IPS-NIHi7 (cell line): ENCODE data around the gene CLCN2.

Experiments
- DNase-seq: peaks from one replicate; pipeline ENCODE4 v3.0.0; 2012; ENCODE audit warnings: mixed read lengths; ENCODE audit errors: extremely low spot score

CLCN2 gene

DNA sequence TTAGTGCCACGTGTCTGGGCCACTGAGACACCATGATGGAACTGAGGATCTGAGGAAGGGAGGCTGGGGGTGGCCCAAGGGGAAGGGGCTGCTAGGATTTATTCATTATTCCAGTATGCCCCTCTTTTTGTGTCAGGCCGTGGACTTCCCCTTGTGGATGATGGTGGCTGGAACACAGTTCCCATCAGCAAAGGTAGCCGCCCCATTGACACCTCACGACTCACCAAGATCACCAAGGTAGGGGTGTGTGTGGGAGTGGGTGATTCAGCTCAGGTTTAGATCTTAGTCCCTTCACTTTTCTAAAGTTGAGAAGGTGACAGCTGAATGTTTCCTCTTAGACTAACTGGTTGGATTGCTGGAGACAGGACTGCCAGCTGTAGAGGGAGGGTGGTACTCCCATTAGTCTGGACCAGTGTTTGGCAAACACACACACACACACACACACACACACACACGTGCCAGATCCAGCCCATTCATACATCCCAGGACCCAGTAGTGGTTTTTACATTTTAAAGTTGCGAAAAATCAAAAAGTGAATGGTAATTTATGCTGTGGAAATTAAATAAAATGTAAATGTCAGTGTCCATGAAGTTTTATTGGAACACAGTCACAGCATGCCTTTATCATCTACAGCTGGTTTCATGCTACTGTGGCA lies 35.6 kb downstream of the CLCN2 start:
- DNase-seq: no peak

DNA sequence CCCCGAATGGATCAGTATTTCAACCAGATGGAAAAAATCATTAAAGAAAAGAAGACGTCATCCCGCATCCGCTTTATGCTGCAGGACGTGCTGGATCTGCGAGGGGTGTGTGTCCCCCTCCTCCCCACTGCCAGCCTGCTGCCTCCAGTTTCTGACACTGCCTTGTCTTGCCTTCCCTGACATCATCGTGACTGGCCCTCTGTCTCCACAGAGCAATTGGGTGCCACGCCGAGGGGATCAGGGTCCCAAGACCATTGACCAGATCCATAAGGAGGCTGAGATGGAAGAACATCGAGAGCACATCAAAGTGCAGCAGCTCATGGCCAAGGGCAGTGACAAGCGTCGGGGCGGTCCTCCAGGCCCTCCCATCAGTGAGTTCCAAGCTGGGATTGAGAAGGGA lies 36.1 kb downstream of the CLCN2 start:
- no peak for DNase-seq

DNA sequence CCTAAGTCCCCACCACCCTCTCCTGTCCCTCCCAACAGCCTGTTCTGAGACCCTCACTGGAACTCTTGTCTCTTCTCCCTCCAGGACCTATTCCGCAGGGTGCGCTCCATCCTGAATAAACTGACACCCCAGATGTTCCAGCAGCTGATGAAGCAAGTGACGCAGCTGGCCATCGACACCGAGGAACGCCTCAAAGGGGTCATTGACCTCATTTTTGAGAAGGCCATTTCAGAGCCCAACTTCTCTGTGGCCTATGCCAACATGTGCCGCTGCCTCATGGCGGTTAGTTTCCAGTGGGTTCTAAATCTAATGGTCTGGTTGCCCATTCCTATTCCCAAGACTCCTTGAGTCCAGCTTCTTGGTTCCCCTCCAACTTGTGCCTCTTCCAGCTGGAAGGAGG lies 37.7 kb downstream of the CLCN2 start:
- no peak for DNase-seq

GRCh38 chr3:184322731-184323487 lies 38.5 kb downstream of the CLCN2 start:
- no peak for DNase-seq

GRCh38 chr3:184321666-184322065 lies 39.7 kb downstream of the CLCN2 start:
- no peak for DNase-seq

DNA sequence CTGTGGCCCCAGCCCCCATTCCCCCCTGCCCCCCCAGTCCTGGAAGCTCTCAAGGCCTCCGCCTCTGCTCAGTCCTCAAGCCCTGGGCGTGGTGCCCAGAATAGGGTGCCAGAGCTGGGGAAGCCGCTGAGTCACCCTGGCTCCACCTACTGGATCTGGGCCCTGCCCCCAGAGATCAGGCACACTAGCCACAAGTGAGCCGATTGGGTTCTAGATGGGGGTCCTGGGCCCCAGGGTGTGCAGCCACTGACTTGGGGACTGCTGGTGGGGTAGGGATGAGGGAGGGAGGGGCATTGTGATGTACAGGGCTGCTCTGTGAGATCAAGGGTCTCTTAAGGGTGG lies 41.3 kb downstream of the CLCN2 start:
- DNase-seq: no peak

DNA sequence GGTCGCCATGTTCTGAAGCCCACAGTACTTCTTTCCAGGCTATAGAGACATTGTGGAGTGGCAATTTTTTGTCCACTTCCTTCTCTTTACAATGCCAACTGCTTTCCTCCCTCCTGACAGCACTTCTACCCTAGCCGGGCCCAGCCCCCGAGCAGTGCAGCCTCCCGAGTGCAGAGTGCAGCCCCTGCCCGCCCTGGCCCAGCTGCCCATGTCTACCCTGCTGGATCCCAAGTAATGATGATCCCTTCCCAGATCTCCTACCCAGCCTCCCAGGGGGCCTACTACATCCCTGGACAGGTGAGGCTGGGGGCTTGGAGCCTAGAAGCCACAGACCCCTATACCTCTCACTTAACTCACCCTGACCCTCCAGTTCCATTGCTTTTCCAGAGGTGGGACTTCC lies 44.2 kb downstream of the CLCN2 start:
- no peak for DNase-seq

- DNase-seq: no peak
Observed at GRCh38 chr3:184316792-184317191, 44.6 kb downstream of the CLCN2 start.

DNA sequence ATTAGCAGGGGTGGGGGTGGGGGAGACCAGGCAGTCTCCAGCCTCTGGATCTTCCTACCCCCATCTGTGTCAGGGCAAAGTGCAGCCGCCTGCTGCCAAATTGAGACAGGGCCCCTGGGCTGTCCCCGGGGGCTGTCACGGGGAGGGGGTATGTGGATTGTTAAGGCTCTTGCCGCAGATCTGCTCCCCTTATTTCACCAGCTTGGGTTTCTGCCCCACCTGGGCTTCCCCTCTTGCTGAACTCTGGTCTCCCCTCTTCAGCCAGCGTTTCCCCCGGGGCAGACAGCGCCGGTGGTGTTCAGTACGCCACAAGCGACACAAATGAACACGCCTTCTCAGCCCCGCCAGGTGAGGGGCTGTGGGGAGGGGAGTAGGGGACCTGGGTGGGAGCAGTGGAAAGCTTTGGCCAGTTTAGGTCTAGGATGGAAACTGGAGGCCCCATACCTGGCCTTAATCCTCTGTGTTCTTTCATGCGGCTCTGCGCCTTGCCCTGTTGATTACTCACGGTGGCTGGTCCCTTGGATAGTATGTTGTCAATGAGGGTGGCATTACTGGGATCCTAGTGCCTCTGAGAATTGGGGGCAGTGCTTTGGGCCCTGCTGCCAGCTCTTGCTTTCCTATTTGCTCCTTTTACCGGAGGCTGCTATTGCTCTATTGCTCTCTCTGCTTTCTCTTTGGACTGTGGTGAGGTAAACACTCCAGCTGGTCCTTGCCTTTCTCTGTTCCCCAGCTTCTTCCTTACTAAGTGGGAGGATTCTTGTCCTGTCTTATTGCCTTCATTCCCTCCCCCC lies 45.3 kb downstream of the CLCN2 start:
- no peak for DNase-seq

- DNase-seq: no peak
Observed at GRCh38 chr3:184315543-184315867, 45.9 kb downstream of the CLCN2 start.

DNA sequence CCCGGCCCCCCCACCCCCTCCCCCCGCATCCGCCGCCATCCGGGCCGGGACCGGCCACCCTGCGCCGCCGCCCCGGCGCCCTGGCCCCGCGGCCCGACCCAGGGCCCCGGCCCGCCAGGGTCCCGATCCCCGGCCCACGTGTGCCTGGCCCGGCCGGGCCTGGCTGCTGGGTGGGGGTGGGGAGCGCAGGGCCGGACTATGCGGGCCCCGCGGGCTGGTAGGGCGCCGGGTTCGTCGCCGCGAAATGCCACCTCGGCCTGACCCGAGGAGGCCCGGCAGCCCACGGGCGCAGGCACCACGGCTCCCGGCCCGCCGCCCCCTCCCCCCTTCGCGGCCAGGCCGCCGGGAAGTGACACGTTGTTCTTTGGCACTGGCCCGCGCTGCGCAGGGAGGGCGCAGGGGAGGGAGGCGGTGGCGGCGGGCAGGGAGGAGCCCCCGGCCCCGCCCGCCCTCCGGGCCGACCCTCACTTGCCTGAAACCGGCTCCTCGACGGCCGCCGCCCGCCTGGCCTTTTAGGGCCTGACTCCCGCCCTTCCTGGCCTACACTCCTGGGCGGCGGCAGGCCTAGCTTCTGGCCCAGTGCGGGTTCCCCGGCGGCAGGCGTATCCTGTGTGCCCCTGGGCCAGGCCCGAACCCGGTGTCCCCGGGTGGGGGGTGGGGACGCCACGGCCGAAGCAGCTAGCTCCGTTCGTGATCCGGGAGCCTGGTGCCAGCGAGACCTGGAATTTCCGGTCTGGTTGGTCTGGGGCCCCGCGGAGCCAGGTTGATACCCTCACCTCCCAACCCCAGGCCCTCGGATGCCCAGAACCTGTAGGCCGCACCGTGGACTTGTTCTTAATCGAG lies 46.5 kb downstream of the CLCN2 start:
- peak; percentile 57 for DNase-seq

- DNase-seq: peak; percentile 97
Observed at GRCh38 chr3:184314363-184314699, 47.1 kb downstream of the CLCN2 start, which contains the start of gene EIF4G1. EIF4G1 (plus strand) TSS chr3:184314606; CDS start chr3:184315797, 1,191 bp downstream.

GRCh38 chr3:184311633-184312032 lies 49.8 kb downstream of the CLCN2 start:
- no peak for DNase-seq

DNA sequence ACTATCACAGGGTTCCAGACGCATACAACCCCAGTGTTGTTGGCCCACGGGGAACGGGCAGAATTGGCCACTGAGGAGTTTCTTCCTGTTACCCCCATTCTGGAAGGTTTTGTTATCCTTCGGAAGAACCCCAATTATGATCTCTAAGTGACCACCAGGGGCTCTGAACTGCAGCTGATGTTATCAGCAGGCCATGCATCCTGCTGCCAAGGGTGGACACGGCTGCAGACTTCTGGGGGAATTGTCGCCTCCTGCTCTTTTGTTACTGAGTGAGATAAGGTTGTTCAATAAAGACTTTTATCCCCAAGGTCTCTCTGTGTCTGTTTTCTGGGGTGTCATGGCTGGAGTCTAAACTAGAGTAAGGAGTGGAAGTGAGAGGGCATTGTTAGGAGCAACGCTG lies 52.7 kb downstream of the CLCN2 start:
- DNase-seq: no peak

GRCh38 chr3:184307915-184308314 lies 53.5 kb downstream of the CLCN2 start:
- no peak for DNase-seq

GRCh38 chr3:184306341-184306972 lies 54.9 kb downstream of the CLCN2 start:
- DNase-seq: no peak

- DNase-seq: no peak
Observed at GRCh38 chr3:184305577-184305976, 55.8 kb downstream of the CLCN2 start.

GRCh38 chr3:184300378-184300720 lies 61.1 kb downstream of the CLCN2 start:
- DNase-seq: no peak

GRCh38 chr3:184299488-184300377 lies 61.7 kb downstream of the CLCN2 start:
- DNase-seq: no peak

GRCh38 chr3:184298759-184299487 lies 62.5 kb downstream of the CLCN2 start, which contains the start of gene PSMD2:
PSMD2 (plus strand) TSS chr3:184299241; CDS start chr3:184299267, 26 bp downstream.
- peak; percentile 99 for DNase-seq
